ENCODE data around the gene CTTNBP2NL. TPM values are rescaled to one million over a fixed set of nuclear protein-coding genes. Genes with fewer than 3 reads are reported as not detected.

CTTNBP2NL gene
- total and polyA plus RNA-seq, 4 donors = 1.7 to 4.4 (median 3.0) TPM

- no peak overlapping the region for H3K27ac ChIP-seq (ENCODE audit: low read depth in 1 of 2, low read length in 2 of 2)
- no peak for TF ChIP-seq RXRA (IDR thresholded peaks at IDR 0.05)
- TF ChIP-seq NR2F2 (IDR thresholded peaks at IDR 0.05) = no peak
- TF ChIP-seq RAD21 (IDR thresholded peaks at IDR 0.05) = no peak
- DNase-seq (ENCODE audit: low spot score) = no peak
- WGBS = 66% methylated on average over 2 of the region's 2 CpGs
- no peak overlapping the region for H3K4me3 ChIP-seq (ENCODE audit: low read depth in 1 of 3, low read length in 3 of 3)
- peaks cover 0 to 14% (median 9%) of the 10 kb centered on the region in 4 donors for H3K4me1 ChIP-seq (ENCODE audit: control insufficient read depth in 4 of 4, insufficient read depth in 4 of 4, low read length in 3 of 4)
- H3K36me3 ChIP-seq (ENCODE audit: control insufficient read depth in 4 of 4, insufficient read depth in 3 of 4, low read depth in 1 of 4, low read length in 3 of 4) = no peaks in the 10 kb centered on the region
- H3K9ac ChIP-seq (ENCODE audit: low read depth in 1 of 2, low read length in 2 of 2) = no peak overlapping the region
- no peaks in the 10 kb centered on the region for H3K9me3 ChIP-seq (ENCODE audit: control insufficient read depth in 4 of 4, low read length in 3 of 4)
- peaks cover 0 to 5% (median 0%) of the 10 kb centered on the region in 4 donors for H3K27me3 ChIP-seq (ENCODE audit: control insufficient read depth in 4 of 4, insufficient read depth in 4 of 4, low read length in 3 of 4)
These were observed 39.2 kb upstream of the CTTNBP2NL start for GRCh38 chr1:112356765-112357164.

- Histone ChIP-seq H3K4me3 (ENCODE audit: low read depth in 1 of 3, low read length in 3 of 3) (no peak overlapping the region), H3K9me3 (ENCODE audit: control insufficient read depth in 4 of 4, low read length in 3 of 4) (no peaks in the 10 kb centered on the region), H3K27me3 (ENCODE audit: control insufficient read depth in 4 of 4, insufficient read depth in 4 of 4, low read length in 3 of 4) (peaks cover 0 to 5% (median 0%) of the 10 kb centered on the region in 4 donors), H3K27ac (ENCODE audit: low read depth in 1 of 2, low read length in 2 of 2) (no peak overlapping the region), H3K9ac (ENCODE audit: low read depth in 1 of 2, low read length in 2 of 2) (no peak overlapping the region), H3K4me1 (ENCODE audit: control insufficient read depth in 4 of 4, insufficient read depth in 4 of 4, low read length in 3 of 4) (peaks cover 0 to 14% (median 9%) of the 10 kb centered on the region in 4 donors), H3K36me3 (ENCODE audit: control insufficient read depth in 4 of 4, insufficient read depth in 3 of 4, low read depth in 1 of 4, low read length in 3 of 4) (no peaks in the 10 kb centered on the region)
- WGBS = 75% methylated on average over 6 of the region's 6 CpGs
- TF ChIP-seq ZBTB33 (IDR thresholded peaks at IDR 0.05) (no peak), ATF3 (IDR thresholded peaks at IDR 0.05) (no peak), HNF4G (IDR thresholded peaks at IDR 0.05) (no peak)
- DNase-seq (ENCODE audit: low spot score) = no peak
These were observed 38.5 kb upstream of the CTTNBP2NL start for GRCh38 chr1:112357467-112357866.

GRCh38 chr1:112358061-112358770, 37.8 kb upstream of the CTTNBP2NL start:
- WGBS = 75% methylated on average over 8 of the region's 8 CpGs
- DNase-seq (ENCODE audit: low spot score) = no peak
- Histone ChIP-seq H3K27me3 (ENCODE audit: control insufficient read depth in 4 of 4, insufficient read depth in 4 of 4, low read length in 3 of 4) (peaks cover 0 to 5% (median 0%) of the 10 kb centered on the region in 4 donors), H3K27ac (ENCODE audit: low read depth in 1 of 2, low read length in 2 of 2) (no peak overlapping the region), H3K9me3 (ENCODE audit: control insufficient read depth in 4 of 4, low read length in 3 of 4) (no peaks in the 10 kb centered on the region), H3K36me3 (ENCODE audit: control insufficient read depth in 4 of 4, insufficient read depth in 3 of 4, low read depth in 1 of 4, low read length in 3 of 4) (no peaks in the 10 kb centered on the region), H3K9ac (ENCODE audit: low read depth in 1 of 2, low read length in 2 of 2) (no peak overlapping the region), H3K4me3 (ENCODE audit: low read depth in 1 of 3, low read length in 3 of 3) (no peak overlapping the region), H3K4me1 (ENCODE audit: control insufficient read depth in 4 of 4, insufficient read depth in 4 of 4, low read length in 3 of 4) (peaks cover 0 to 14% (median 9%) of the 10 kb centered on the region in 4 donors)
- TF ChIP-seq FOXA1 (IDR thresholded peaks at IDR 0.05) (no peak), HNF4A (conservative IDR thresholded peaks at IDR 0.05) (no peak), JUND (IDR thresholded peaks at IDR 0.05) (no peak), FOXA2 (IDR thresholded peaks at IDR 0.05) (no peak), YY1 (IDR thresholded peaks at IDR 0.05) (no peak), CTCF (IDR thresholded peaks at IDR 0.05; ENCODE audit: low read depth, low read length, missing input control) (no peak), REST (IDR thresholded peaks at IDR 0.05) (no peak), MAX (IDR thresholded peaks at IDR 0.05) (no peak), HNF4G (IDR thresholded peaks at IDR 0.05) (no peak)
